CD14-positive monocyte (primary cell): ENCODE results near the gene ALLC. TPM values are rescaled to one million over a fixed set of nuclear protein-coding genes. Genes with fewer than 3 reads are reported as not detected.

Experiments used
- DNase-seq, 3 donors: peaks; one replicate each; pipeline ENCODE4 v3.0.0-alpha.2; 2011 to 2022
- H2AFZ ChIP-seq: 2 replicates; pipeline ENCODE4 v1.6.0; 2012; ENCODE audit warnings: mild to moderate bottlenecking, low read depth, low read length, inconsistent platforms; ENCODE audit not compliant: insufficient read depth, poor library complexity, severe bottlenecking
- H3K27ac ChIP-seq, 2 donors: 1 replicate in 1 of 2; 2 replicates in 1 of 2; pipeline ENCODE4 v1.5.1; 2012 to 2013; ENCODE audit warnings: low read length in 2 of 2, control low read depth in 1 of 2, inconsistent platforms in 1 of 2, low read depth in 1 of 2, mild to moderate bottlenecking in 1 of 2
- H3K27me3 ChIP-seq, 2 donors: one replicate each; pipeline versions ENCODE4 v1.6.0 to v1.6.1; 2011 to 2013; ENCODE audit warnings: low read length in 2 of 2; ENCODE audit not compliant: control insufficient read depth in 2 of 2, insufficient read depth in 2 of 2
- H3K36me3 ChIP-seq, 2 donors: replicated peaks in 1 of 2; 1 replicate in 1 of 2; 2 replicates in 1 of 2; pipeline versions ENCODE4 v1.5.1 to v1.6.1; 2012 to 2013; ENCODE audit warnings: low read length in 2 of 2, control low read depth in 1 of 2, inconsistent platforms in 1 of 2, mild to moderate bottlenecking in 1 of 2; ENCODE audit not compliant: insufficient read depth in 2 of 2, control insufficient read depth in 1 of 2
- H3K4me1 ChIP-seq, 2 donors: 1 replicate in 1 of 2; 2 replicates in 1 of 2; pipeline versions ENCODE4 v1.5.1 to v1.6.1; 2012 to 2013; ENCODE audit warnings: low read length in 2 of 2, control low read depth in 1 of 2, inconsistent platforms in 1 of 2, mild to moderate bottlenecking in 1 of 2, moderate library complexity in 1 of 2; ENCODE audit not compliant: insufficient read depth in 2 of 2, control insufficient read depth in 1 of 2
- H3K4me2 ChIP-seq: replicated peaks from 2 replicates; pipeline ENCODE3; 2012; ENCODE audit warnings: low read length, moderate library complexity, mild to moderate bottlenecking; ENCODE audit not compliant: poor library complexity, severe bottlenecking; ENCODE audit errors: extremely low read depth
- H3K4me3 ChIP-seq, 3 experiments: fragments of 200-600 bp in 1 of 3; sonication (generic) in 1 of 3; replicated peaks in 1 of 3; 1 replicate in 2 of 3; 2 replicates in 1 of 3; pipeline ENCODE4 v1.5.1; 2011 to 2013; ENCODE audit warnings: low read length in 3 of 3, mild to moderate bottlenecking in 3 of 3, control low read depth in 2 of 3, low read depth in 2 of 3, inconsistent platforms in 1 of 3, moderate library complexity in 1 of 3
- H3K79me2 ChIP-seq: 2 replicates; pipeline ENCODE4 v1.6.0; 2012; ENCODE audit warnings: mild to moderate bottlenecking, control low read depth, inconsistent platforms, low read length, moderate library complexity; ENCODE audit not compliant: insufficient read depth
- H3K9ac ChIP-seq: 2 replicates; pipeline ENCODE4 v1.6.0; 2017; ENCODE audit warnings: low read length, mild to moderate bottlenecking; ENCODE audit not compliant: insufficient read depth, poor library complexity, severe bottlenecking
- H3K9me3 ChIP-seq, 2 donors: replicated peaks in 1 of 2; 1 replicate in 1 of 2; 2 replicates in 1 of 2; pipeline versions ENCODE4 v1.5.1 to v1.6.1; 2012 to 2013; ENCODE audit warnings: low read length in 2 of 2, control low read depth in 1 of 2; ENCODE audit not compliant: control insufficient read depth in 1 of 2, insufficient read depth in 1 of 2
- H4K20me1 ChIP-seq: 2 replicates; pipeline ENCODE4 v1.6.0; 2012; ENCODE audit warnings: mild to moderate bottlenecking, low read length, control low read depth, moderate library complexity; ENCODE audit not compliant: insufficient read depth
- H3K27ac Mint-ChIP-seq, 7 donors: one replicate each; pipeline ENCODE4 v1.8.0; 2020; ENCODE audit warnings: mild to moderate bottlenecking in 7 of 7, mixed read lengths in 7 of 7, moderate library complexity in 6 of 7, inconsistent platforms in 2 of 7
- H3K27me3 Mint-ChIP-seq, 3 donors: one replicate each; pipeline ENCODE4 v1.8.0; 2021 to 2022; ENCODE audit warnings: low read depth in 3 of 3, mild to moderate bottlenecking in 3 of 3, mixed read lengths in 3 of 3, moderate library complexity in 3 of 3, inconsistent platforms in 1 of 3
- H3K36me3 Mint-ChIP-seq, 2 donors: one replicate each; pipeline ENCODE4 v1.8.0; 2020; ENCODE audit warnings: mixed read lengths in 2 of 2, inconsistent platforms in 1 of 2, mild to moderate bottlenecking in 1 of 2
- H3K4me1 Mint-ChIP-seq: one replicate; pipeline ENCODE4 v1.8.0; 2020; ENCODE audit warnings: mild to moderate bottlenecking, mixed read lengths
- H3K4me3 Mint-ChIP-seq, 2 donors: one replicate each; pipeline ENCODE4 v1.8.0; 2020; ENCODE audit warnings: mild to moderate bottlenecking in 2 of 2, mixed read lengths in 2 of 2, moderate library complexity in 1 of 2
- H3K9me3 Mint-ChIP-seq, 7 donors: one replicate each; pipeline ENCODE4 v1.8.0; 2020 to 2022; ENCODE audit warnings: mixed read lengths in 7 of 7, mild to moderate bottlenecking in 6 of 7, moderate library complexity in 6 of 7, inconsistent platforms in 2 of 7
- CTCF ChIP-seq: fragments of 200-600 bp; IDR thresholded peaks from one replicate; pipeline ENCODE4 v1.8.0; 2022; ENCODE audit warnings: antibody characterized with exemption, mild to moderate bottlenecking
- WGBS: methylation state at CpG from one replicate; pipeline ENCODE4 v1.1.5; 2013; ENCODE audit warnings: missing lambda C conversion rate; ENCODE audit not compliant: insufficient coverage; 5-methylcytosine and 5-hydroxymethylcytosine counted together
- intact Hi-C, 2 donors: fragments of 100-400 bp; cut with micrococcal nuclease; formaldehyde crosslinking; loops; one replicate each; pipeline versions ENCODE4 v1.15.0 to v1.15.1; 2023
- polyA plus RNA-seq, 3 donors: library from polyadenylated mRNA; depleted of rRNA in 1 of 3; unstranded in 2 of 3; stranded (reverse) in 1 of 3; fragments of 300-500 nt in 2 of 3; fragments of >200 nt in 1 of 3; fragmentation: Illumina TruSeq in 2 of 3; gene quantifications; 1 replicate in 2 of 3; 2 replicates in 1 of 3; pipeline ENCODE4 v1.2.3, GENCODE V29; 2012 to 2021

Gene ALLC
- polyA plus RNA-seq, 3 donors: not detected

GRCh38 chr2:3736112-3736511 is 78.1 kb downstream of the ALLC start:
- Histone ChIP-seq H3K27ac (no peak overlapping the region), H3K36me3 (no peaks in the 10 kb centered on the region), H3K79me2 (no peaks in the 10 kb centered on the region), H3K27me3 (no peaks in the 10 kb centered on the region), H3K4me2 (no peak overlapping the region), H3K4me1 (no peaks in the 10 kb centered on the region), H2AFZ (no peak overlapping the region), H3K9ac (no peak overlapping the region), H3K4me3 (no peak overlapping the region), H4K20me1 (no peaks in the 10 kb centered on the region), H3K9me3 (no peaks in the 10 kb centered on the region)
- H3K36me3 Mint-ChIP-seq: no peaks in the 10 kb centered on the region
- no peaks in the 10 kb centered on the region for H3K4me1 Mint-ChIP-seq
- intact Hi-C loops: no loop called here
- WGBS: 90% methylated on average over 5 of the region's 7 CpGs
- H3K9me3 Mint-ChIP-seq: no peaks in the 10 kb centered on the region
- peaks cover 0 to 9% (median 1%) of the 10 kb centered on the region in 3 donors for H3K27me3 Mint-ChIP-seq
- TF ChIP-seq CTCF: no peak
- H3K4me3 Mint-ChIP-seq: no peak overlapping the region
- DNase-seq: no peak
- H3K27ac Mint-ChIP-seq: no peak overlapping the region

GRCh38 chr2:3737128-3737527 is 79.1 kb downstream of the ALLC start:
- Mint-ChIP-seq H3K4me1 (no peaks in the 10 kb centered on the region), H3K9me3 (no peaks in the 10 kb centered on the region)
- intact Hi-C loops: no loop called here

More at GRCh38 chr2:3737128-3737527, 79.1 kb downstream of the ALLC start:
- H2AFZ ChIP-seq: no peak overlapping the region
- no peaks in the 10 kb centered on the region for H3K9me3 ChIP-seq
- no peaks in the 10 kb centered on the region for H3K36me3 ChIP-seq
- H3K4me2 ChIP-seq: no peak overlapping the region
- Mint-ChIP-seq H3K27me3 (peaks cover 0 to 5% (median 1%) of the 10 kb centered on the region in 3 donors), H3K36me3 (no peaks in the 10 kb centered on the region), H3K27ac (no peak overlapping the region), H3K4me3 (no peak overlapping the region)
- H3K4me3 ChIP-seq: no peak overlapping the region
- H3K4me1 ChIP-seq: no peaks in the 10 kb centered on the region
- no peak overlapping the region for H3K27ac ChIP-seq
- 94% methylated on average over 3 of the region's 9 CpGs for WGBS
- H4K20me1 ChIP-seq: no peaks in the 10 kb centered on the region
- H3K27me3 ChIP-seq: no peaks in the 10 kb centered on the region
- DNase-seq: no peak
- no peak for TF ChIP-seq CTCF
- no peaks in the 10 kb centered on the region for H3K79me2 ChIP-seq
- H3K9ac ChIP-seq: no peak overlapping the region
